Measurements from ENCODE around the gene TRIP13. TPM values are rescaled to one million over a fixed set of nuclear protein-coding genes. Genes with fewer than 3 reads are reported as not detected.

Gene TRIP13
- total RNA-seq: 1.00 and 1.0 TPM in 2 replicates

GRCh38 chr5:892394-893136, at the start of gene TRIP13, which contains the start of gene BRD9:
TSS of gene TRIP13 (plus strand) at chr5:892884. CDS start at chr5:892999, 115 bp downstream.
TSS of gene BRD9 (minus strand) at chr5:892801. CDS start at chr5:892657, 144 bp downstream.

DNA sequence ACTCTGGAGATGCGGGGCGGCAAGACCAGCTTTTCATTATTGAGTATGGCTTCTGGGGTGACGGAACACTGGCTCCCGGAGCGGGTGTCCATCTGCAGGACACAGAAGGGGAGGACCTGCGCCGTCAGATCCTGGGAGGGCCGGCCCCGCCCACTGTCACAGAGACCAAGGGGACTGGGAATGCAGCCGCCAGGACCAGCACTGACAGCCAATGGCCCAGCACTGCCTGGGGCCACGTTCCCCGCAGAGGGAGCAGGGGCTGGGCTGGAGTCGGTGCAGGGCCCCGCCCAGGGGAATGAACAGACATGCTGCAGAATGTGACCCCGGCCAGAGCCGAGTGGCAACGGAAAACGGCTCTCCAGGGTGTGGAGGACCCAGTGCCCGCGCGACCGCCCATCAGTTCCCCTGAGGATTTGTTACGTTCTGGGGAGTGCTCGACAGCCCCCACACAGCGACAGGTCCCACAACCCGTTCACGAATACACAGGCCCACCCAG, 42.1 kb upstream of the TRIP13 start, which contains the start of gene ZDHHC11:
ZDHHC11 (minus strand) TSS at position 476 of the 496 bp plus-strand sequence; CDS start at position 92, 384 bp downstream.

Other genes starting within 250 kb of the TRIP13 start
- gene TPPP, start 199.5 kb upstream of the TRIP13 start, total RNA-seq: 1.8 and 2.7 TPM in 2 replicates
- under 0.01 and 0.14 TPM in 2 replicates for gene ZDHHC11B, start 108.2 kb upstream of the TRIP13 start, total RNA-seq
- 1.0 and 5.0 TPM in 2 replicates for gene ZDHHC11, start 41.9 kb upstream of the TRIP13 start, total RNA-seq
- 25.6 and 41.8 TPM in 2 replicates for gene BRD9, start 83 bp upstream of the TRIP13 start, total RNA-seq
- gene NKD2, start 115.9 kb downstream of the TRIP13 start, total RNA-seq: 0.34 and 1.3 TPM in 2 replicates
- 3.1 and 39.3 TPM in 2 replicates for gene SLC12A7, start 219.2 kb downstream of the TRIP13 start, total RNA-seq